NCI-H69 (cell line): Measurements from ENCODE around the gene EPB41L1.

Source experiments
- DNase-seq: peaks from one replicate; lab custom pipeline; 2025; lab: John Stamatoyannopoulos, UW

Gene EPB41L1

GRCh38 chr20:36155991-36156390 lies 1.5 kb downstream of the EPB41L1 start:
- no peak for DNase-seq

GRCh38 chr20:36157610-36158009 lies 3.1 kb downstream of the EPB41L1 start:
- no peak for DNase-seq

- DNase-seq, result no peak
These were observed 3.7 kb downstream of the EPB41L1 start for GRCh38 chr20:36158160-36158741.

- no peak for DNase-seq
These were observed 5.3 kb downstream of the EPB41L1 start for GRCh38 chr20:36159833-36160232.

- DNase-seq, result peak; percentile 79
These were observed 7.9 kb downstream of the EPB41L1 start for GRCh38 chr20:36162272-36162966.

GRCh38 chr20:36167902-36168503 lies 13.5 kb downstream of the EPB41L1 start:
- no peak for DNase-seq

GRCh38 chr20:36170542-36171215 lies 16.1 kb downstream of the EPB41L1 start:
- no peak for DNase-seq

GRCh38 chr20:36173451-36173933 lies 19.0 kb downstream of the EPB41L1 start:
- peak; percentile 84 for DNase-seq

- DNase-seq, result no peak
These were observed 20.5 kb downstream of the EPB41L1 start for GRCh38 chr20:36175016-36175415.

- DNase-seq, result no peak
These were observed 21.0 kb downstream of the EPB41L1 start for GRCh38 chr20:36175475-36175995.

GRCh38 chr20:36177716-36178115 lies 23.2 kb downstream of the EPB41L1 start:
- no peak for DNase-seq

- peak; percentile 29 for DNase-seq
These were observed 24.8 kb downstream of the EPB41L1 start for GRCh38 chr20:36179170-36179945.

- no peak for DNase-seq
These were observed 25.8 kb downstream of the EPB41L1 start for GRCh38 chr20:36180323-36180722.

GRCh38 chr20:36181934-36182603 lies 27.5 kb downstream of the EPB41L1 start:
- no peak for DNase-seq

GRCh38 chr20:36182604-36183154 lies 28.1 kb downstream of the EPB41L1 start:
- no peak for DNase-seq

- DNase-seq, result no peak
These were observed 28.8 kb downstream of the EPB41L1 start for GRCh38 chr20:36183155-36183944.

- DNase-seq, result no peak
These were observed 30.6 kb downstream of the EPB41L1 start for GRCh38 chr20:36184816-36185776.

- DNase-seq, result no peak
These were observed 39.6 kb downstream of the EPB41L1 start for GRCh38 chr20:36193977-36194712.
